Endothelial cell of hepatic sinusoid (primary cell): ENCODE measurements around the gene APLF.
"Not testable (repeated sequence)": the region's sequence is repeated elsewhere in the genome, so short reads cannot be mapped to it uniquely, and the experiment has no call there.

Source experiments
- in situ Hi-C: cut with HindIII; loops from 2 replicates; pipeline ENCODE4 v1.10.0; 2017; ENCODE audit warnings: low sequenced_read_pairs

The APLF gene

GRCh38 chr2:68521037-68521436, 53.7 kb downstream of the APLF start:
- in situ Hi-C loops = no loop called here

- in situ Hi-C loops = not testable (repeated sequence)
Observed at GRCh38 chr2:68526943-68527342, 59.6 kb downstream of the APLF start.

- in situ Hi-C loops = not testable (repeated sequence)
Observed at GRCh38 chr2:68527343-68528081, 60.1 kb downstream of the APLF start.

- in situ Hi-C loops = not testable (repeated sequence)
Observed at GRCh38 chr2:68529156-68529555, 61.8 kb downstream of the APLF start.

- in situ Hi-C loops = not testable (repeated sequence)
Observed at GRCh38 chr2:68529651-68530050, 62.3 kb downstream of the APLF start.

- in situ Hi-C loops = no loop called here
Observed at GRCh38 chr2:68536000-68536399, 68.6 kb downstream of the APLF start.

- in situ Hi-C loops = no loop called here
Observed at GRCh38 chr2:68537011-68537410, 69.6 kb downstream of the APLF start.

- in situ Hi-C loops = no loop called here
Observed at GRCh38 chr2:68537809-68538208, 70.4 kb downstream of the APLF start.

- in situ Hi-C loops = loop anchor here (5.0 kb wide), 1 partner anchor 47 kb away; no protein-coding TSS in a partner anchor
Observed at GRCh38 chr2:68544811-68545210, 77.4 kb downstream of the APLF start.

- in situ Hi-C loops = no loop called here
Observed at GRCh38 chr2:68548396-68548795, 81.0 kb downstream of the APLF start.

- in situ Hi-C loops = no loop called here
Observed at GRCh38 chr2:68553098-68553497, 85.7 kb downstream of the APLF start.

GRCh38 chr2:68555425-68556206, 88.2 kb downstream of the APLF start:
- in situ Hi-C loops = not testable (repeated sequence)

GRCh38 chr2:68556381-68556780, 89.0 kb downstream of the APLF start:
- in situ Hi-C loops = no loop called here

GRCh38 chr2:68558576-68558975, 91.2 kb downstream of the APLF start:
- in situ Hi-C loops = no loop called here

- in situ Hi-C loops = no loop called here
Observed at GRCh38 chr2:68559692-68560091, 92.3 kb downstream of the APLF start.

- in situ Hi-C loops = no loop called here
Observed at GRCh38 chr2:68560545-68560944, 93.2 kb downstream of the APLF start.

GRCh38 chr2:68561372-68561771, 94.0 kb downstream of the APLF start:
- in situ Hi-C loops = no loop called here

GRCh38 chr2:68562934-68563333, 95.5 kb downstream of the APLF start:
- in situ Hi-C loops = no loop called here

- in situ Hi-C loops = no loop called here
Observed at GRCh38 chr2:68564426-68564825, 97.0 kb downstream of the APLF start.

GRCh38 chr2:68565273-68565672, 97.9 kb downstream of the APLF start:
- in situ Hi-C loops = no loop called here

- in situ Hi-C loops = no loop called here
Observed at GRCh38 chr2:68565858-68566257, 98.5 kb downstream of the APLF start.

GRCh38 chr2:68566362-68566761, 99.0 kb downstream of the APLF start:
- in situ Hi-C loops = no loop called here
